Raji (cell line): ENCODE measurements around the gene IQCE.

Experiments used
- POLR2A ChIP-seq: IDR thresholded peaks from 2 replicates; pipeline ENCODE4 v1.6.1; 2011; ENCODE audit warnings: low read depth, low read length, control low read depth; ENCODE audit not compliant: insufficient read depth

Gene IQCE

DNA sequence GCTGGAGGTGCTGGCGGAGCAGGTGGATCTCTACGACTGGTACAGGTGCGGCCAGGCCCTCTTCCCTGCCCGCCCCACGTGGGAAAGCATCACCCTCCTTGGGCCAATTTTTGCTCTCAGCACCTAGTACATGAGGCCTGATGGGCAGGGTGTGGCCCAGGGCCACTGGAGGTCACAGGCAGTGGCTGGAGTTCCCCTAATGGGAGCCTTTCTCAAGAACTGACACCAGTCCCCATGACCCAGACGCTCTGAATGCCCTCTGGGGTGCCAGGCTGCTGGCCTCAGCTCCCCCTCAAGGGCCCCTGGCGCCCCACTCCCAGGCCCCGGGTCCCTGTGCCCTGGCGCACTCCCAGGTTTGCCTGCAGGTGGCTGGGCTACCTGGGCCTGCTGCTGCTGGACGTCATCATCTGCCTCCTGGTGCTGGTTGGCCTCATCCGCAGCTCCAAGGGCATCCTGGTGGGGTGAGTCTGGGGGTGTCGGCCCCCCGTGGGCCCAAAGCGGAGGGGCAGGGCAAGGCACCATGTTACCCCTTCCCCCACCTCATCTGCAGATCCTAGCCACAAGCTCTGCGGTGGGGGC, 88.9 kb downstream of the IQCE start:
- no peak for TF ChIP-seq POLR2A

DNA sequence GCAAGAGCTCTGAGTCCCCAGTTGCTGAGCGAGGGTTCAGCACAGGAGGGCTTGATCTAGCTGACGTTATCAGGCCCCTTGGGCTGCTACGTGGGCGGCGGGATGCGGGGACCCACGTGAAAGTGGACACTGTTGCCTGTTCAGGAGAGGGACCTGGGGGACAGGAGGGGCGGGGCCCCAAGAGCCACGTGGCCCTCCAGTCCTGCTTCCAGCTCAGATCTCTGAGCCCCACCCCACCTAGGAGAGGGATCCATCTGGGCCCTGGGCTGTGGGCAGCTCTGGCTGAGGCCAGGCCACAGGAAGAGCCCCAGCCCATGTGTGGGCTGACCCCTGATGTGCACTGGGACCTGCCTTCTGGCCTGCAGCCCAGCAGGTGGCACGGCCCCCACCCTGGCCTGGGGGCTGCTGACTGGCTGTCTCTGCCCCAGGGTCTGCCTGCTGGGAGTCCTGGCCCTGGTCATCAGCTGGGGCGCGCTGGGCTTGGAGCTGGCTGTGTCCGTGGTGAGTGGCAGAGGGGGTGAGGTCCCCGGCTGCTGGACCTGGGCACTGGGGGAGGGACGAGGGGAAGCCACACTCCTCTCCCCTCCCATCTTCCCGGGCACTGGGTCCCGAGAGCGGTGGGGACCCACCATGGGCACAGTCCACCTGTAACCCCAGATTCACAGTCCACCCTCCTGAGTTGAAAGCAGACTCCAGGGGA, 90.5 kb downstream of the IQCE start:
- TF ChIP-seq POLR2A: no peak

GRCh38 chr7:2649991-2650390, 91.2 kb downstream of the IQCE start:
- TF ChIP-seq POLR2A: no peak

DNA sequence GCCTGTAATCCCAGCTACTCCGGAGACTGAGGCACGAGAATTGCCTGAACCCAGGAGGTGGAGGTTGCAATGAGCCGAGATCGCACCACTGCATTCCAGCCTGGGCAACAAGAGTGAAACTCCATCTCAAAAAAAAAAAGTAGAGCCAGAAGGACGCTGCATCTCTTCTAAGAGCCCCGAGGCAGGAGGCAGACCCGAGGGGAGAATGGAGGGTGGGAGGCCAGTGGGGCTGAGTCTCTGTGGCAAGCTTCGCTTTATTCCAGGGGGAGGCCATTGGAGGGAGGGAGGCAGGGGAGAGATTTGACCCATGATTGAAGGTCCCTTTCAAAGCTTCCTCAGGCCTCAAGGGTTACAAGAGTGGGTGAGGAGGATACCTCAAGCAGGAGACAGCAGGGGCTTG, 91.7 kb downstream of the IQCE start:
- no peak for TF ChIP-seq POLR2A

- no peak for TF ChIP-seq POLR2A
Measured at GRCh38 chr7:2651336-2651735, 92.6 kb downstream of the IQCE start.

GRCh38 chr7:2651847-2652735, 93.3 kb downstream of the IQCE start:
- no peak for TF ChIP-seq POLR2A

- TF ChIP-seq POLR2A: no peak
Measured at GRCh38 chr7:2652736-2653060, 93.9 kb downstream of the IQCE start.

DNA sequence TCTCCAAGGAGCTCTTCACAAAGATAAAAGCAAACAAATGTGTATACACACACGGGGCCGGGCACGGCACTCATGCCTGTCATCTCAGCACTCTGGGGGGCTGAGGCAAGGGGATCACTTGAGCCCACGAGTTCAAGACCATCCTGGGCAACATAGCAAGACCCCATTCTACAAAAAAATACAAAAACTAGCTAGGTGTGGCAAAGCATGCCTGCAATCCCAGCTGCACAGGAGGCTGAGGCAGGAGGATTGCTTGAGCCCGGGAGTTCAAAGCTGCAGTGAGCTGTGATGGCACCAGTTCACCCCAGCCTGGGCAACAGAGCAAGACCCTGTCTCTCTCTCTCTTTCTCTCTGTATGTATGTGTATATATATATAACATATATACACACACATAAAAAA, 95.3 kb downstream of the IQCE start:
- TF ChIP-seq POLR2A: no peak

GRCh38 chr7:2655870-2656614, 97.3 kb downstream of the IQCE start:
- no peak for TF ChIP-seq POLR2A

DNA sequence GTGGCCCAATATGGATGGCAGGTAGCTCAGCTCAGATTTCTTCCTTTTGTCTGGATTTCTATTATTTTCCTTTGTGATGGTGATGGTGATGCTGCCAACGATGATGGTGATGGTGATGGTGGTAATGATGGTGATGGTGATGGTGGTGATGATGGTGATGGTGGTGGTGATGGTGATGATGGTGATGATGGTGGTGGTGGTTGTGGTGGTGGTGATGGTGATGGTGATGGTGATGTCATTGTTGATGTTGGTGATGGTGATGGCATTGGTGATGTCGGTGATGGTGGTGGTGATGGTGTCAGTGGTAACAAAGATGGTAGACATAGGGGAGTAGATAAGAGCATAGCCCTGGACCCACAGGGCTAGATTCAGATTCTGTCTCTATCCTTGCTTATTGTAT, 98.4 kb downstream of the IQCE start:
- TF ChIP-seq POLR2A: no peak

DNA sequence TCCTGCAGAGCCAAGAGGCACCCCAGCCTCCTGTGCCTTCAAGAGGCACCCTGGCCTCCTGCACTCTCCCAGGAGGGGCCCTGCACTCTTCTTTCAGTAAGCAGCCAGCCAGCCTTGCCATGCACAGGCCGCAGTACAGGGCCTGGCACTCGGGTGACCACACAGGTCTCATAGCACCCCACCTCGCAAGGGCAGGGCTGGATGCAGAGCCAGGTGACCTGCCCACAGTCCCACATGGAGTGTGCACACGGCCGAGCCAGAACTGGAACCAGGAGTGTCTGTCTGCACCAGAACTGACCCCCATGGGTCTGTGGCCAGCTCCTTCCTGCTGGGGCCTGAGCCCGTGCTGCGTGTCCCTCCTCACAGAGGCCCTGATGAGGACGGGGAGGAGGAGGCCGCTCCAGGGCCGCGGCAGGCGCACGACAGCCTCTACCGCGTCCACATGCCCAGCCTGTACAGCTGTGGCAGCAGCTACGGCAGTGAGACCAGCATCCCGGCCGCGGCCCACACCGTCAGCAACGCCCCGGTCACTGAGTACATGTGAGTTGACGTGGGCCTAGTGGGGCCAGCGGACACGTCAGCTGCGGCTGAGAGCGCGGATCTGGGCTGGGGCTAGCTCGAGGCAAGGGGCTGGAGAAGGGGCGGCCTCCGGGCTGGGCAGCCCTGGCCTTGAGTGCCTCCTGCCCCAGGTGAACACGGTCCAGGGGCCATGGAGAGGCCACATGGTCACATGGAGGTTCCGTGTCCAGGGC, 99.3 kb downstream of the IQCE start:
- no peak for TF ChIP-seq POLR2A

DNA sequence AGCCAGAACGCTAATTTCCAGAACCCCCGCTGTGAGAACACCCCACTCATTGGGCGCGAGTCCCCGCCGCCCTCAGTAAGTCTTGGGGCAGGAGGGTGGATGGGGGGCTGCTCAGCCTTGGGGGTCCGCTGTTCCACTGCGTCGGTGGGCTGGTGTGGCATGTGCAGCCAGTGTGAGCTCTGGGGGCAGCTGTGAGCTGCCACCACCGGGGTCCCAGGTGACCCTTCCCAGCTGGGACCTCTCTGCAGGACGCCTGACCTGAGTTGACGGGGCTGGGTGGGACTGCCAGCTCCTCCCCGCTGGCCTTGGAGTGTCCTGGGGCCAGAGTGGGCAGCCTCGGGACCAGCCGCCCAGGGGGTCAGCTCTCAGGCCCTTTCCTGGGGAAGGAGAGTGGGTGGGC, 100.2 kb downstream of the IQCE start:
- no peak for TF ChIP-seq POLR2A

GRCh38 chr7:2659556-2660358, 101.0 kb downstream of the IQCE start:
- TF ChIP-seq POLR2A: no peak
